Heart right ventricle (tissue), 16 donors: ENCODE measurements around the gene MT1B. TPM values are rescaled to one million over a fixed set of nuclear protein-coding genes. Genes with fewer than 3 reads are reported as not detected.

ENCODE experiments used
- ATAC-seq, 8 donors: fragments of 200-7000 bp; cut with Tn5 transposase; one replicate each; pipeline ENCODE4 v1.9.1; 2020; ENCODE audit warnings: mild to moderate bottlenecking in 8 of 8, moderate library complexity in 8 of 8, moderate number of reproducible peaks in 1 of 8
- DNase-seq, 2 donors: peaks; one replicate each; pipeline ENCODE4 v3.0.0-alpha.2; 2020
- H3K27ac ChIP-seq, 10 donors: fragments of 200-600 bp; sonication (generic) in 2 of 10; one replicate each; pipeline versions ENCODE4 v1.5.0 to v1.8.0; 2020 to 2022; ENCODE audit warnings: mild to moderate bottlenecking in 3 of 10
- H3K27me3 ChIP-seq, 7 donors: fragments of 200-600 bp; one replicate each; pipeline ENCODE4 v1.8.0; 2021 to 2022; ENCODE audit warnings: mild to moderate bottlenecking in 2 of 7
- H3K36me3 ChIP-seq, 9 donors: fragments of 200-600 bp; sonication (generic) in 1 of 9; one replicate each; pipeline versions ENCODE4 v1.5.0 to v1.8.0; 2020 to 2022; ENCODE audit warnings: mild to moderate bottlenecking in 2 of 9
- H3K4me1 ChIP-seq, 9 donors: fragments of 200-600 bp; sonication (generic) in 1 of 9; one replicate each; pipeline versions ENCODE4 v1.5.0 to v1.8.0; 2020 to 2022; ENCODE audit warnings: mild to moderate bottlenecking in 4 of 9
- H3K4me3 ChIP-seq, 10 donors: fragments of 200-600 bp; sonication (generic) in 2 of 10; one replicate each; pipeline versions ENCODE4 v1.5.0 to v1.8.0; 2020 to 2022; ENCODE audit warnings: mild to moderate bottlenecking in 7 of 10, moderate library complexity in 2 of 10
- H3K9me3 ChIP-seq, 11 donors: fragments of 200-600 bp in 10 of 11; sonication (generic) in 2 of 11; one replicate each; pipeline versions ENCODE4 v1.5.0 to v1.8.0; 2013 to 2022; ENCODE audit warnings: mild to moderate bottlenecking in 2 of 11, control low read depth in 1 of 11, moderate library complexity in 1 of 11
- CTCF ChIP-seq, 9 donors: fragments of 200-600 bp; sonication (generic) in 2 of 9; IDR thresholded peaks; one replicate each; pipeline versions ENCODE4 v1.5.0 to v1.8.0; 2021 to 2022; ENCODE audit warnings: antibody characterized with exemption in 9 of 9, mild to moderate bottlenecking in 5 of 9, moderate library complexity in 1 of 9
- WGBS, 2 donors: extraction: QIAGEN DNeasy Blood & Tissue Kit; methylation state at CpG; one replicate each; pipeline ENCODE4 v1.1.7; 2013; ENCODE audit warnings: inconsistent platforms in 1 of 2; 5-methylcytosine and 5-hydroxymethylcytosine counted together
- intact Hi-C, 10 donors: fragments of 100-400 bp; cut with DNase I; formaldehyde crosslinking; loops; one replicate each; pipeline versions ENCODE4 v1.11.1 to v1.14.2; 2022
- polyA plus RNA-seq, 2 donors: library from polyadenylated mRNA; stranded (reverse); fragments of 200-250 nt; gene quantifications; one replicate each; pipeline ENCODE4 v1.2.3, GENCODE V29; 2013
- total RNA-seq, 10 donors: library from RNA; stranded (reverse); fragmentation: NEBNext Ultra II Directional in 3 of 10; extraction: Animal tissue kit (Norgen Biotek cat#: 25700) in 3 of 10; gene quantifications; one replicate each; pipeline versions ENCODE4 v1.2.1 to v1.2.4, GENCODE V29; 2021 to 2023
- donor health status: Arrhythmogenic right ventricular cardiomyopathy.
- donor health status: ischemic (EF 13 %, LVEDD 7.1; RV severe dilation, severe dysfunction).
- donor health status: healthy with polysubstance abuse.
- donor health status: DM: no; HTN: yes; CAD: no.
- donor health status: DM: no; HTN: no; CAD: no.
- donor health status: ischemic (EF 25% LVEDD 6.9; RV normal size, moderate dysfunction).
- donor health status: ischemic (EF 25% LVEDD 5.7; RV mildly dilated, moderate dysfunction).
- donor health status: healthy.
- donor health status: DM: yes; HTN: yes; CAD: no.
- donor health status: Ischemic cardiomyopathy.
- donor health status: ischemic (EF 35%, LVEDD 5.7; RV mildly dilated, moderate dysfunction).
- donor health status: nonischemic (EF 11% LVEDD 7.7; RV severe dilation, severe dysfunction).
- donor health status: DM: yes; HTN: yes; CAD: no.
- donor health status: PGD.
- donor health status: ischemic (EF 29% LVEDD 5.4; RV normal size, mild dysfunction).
- donor health status: nonischemic (EF 23%, LVEDD 6.1; RV moderate dilation, normal function).

MT1B gene
- total and polyA plus RNA-seq, 12 donors = not detected

- ATAC-seq (no peak), DNase-seq (no peak)
- Histone ChIP-seq H3K4me3 (no peak overlapping the region), H3K4me1 (peaks cover 0 to 35% (median 19%) of the 10 kb centered on the region in 9 donors), H3K27ac (no peak overlapping the region), H3K36me3 (no peaks in the 10 kb centered on the region), H3K9me3 (no peaks in the 10 kb centered on the region), H3K27me3 (peaks cover 0 to 10% (median 0%) of the 10 kb centered on the region in 7 donors)
- intact Hi-C loops = loop anchor here in 2 of 10 donors (2.0 kb wide), 2 partner anchors 13 to 15 kb away; partner anchors contain the start of gene MT2A (in 1 of the 2)
- no peak for TF ChIP-seq CTCF (IDR thresholded peaks at IDR 0.05)
- WGBS, 2 donors = 97 to 100% methylated on average over 2 of the region's 2 CpGs
These were observed 28.0 kb upstream of the MT1B start for GRCh38 chr16:56623637-56624036.

GRCh38 chr16:56625140-56625942 lies 26.3 kb upstream of the MT1B start, which contains the start of gene MT1E:
Gene MT1E, plus strand, starts transcription at chr16:56625781. Its CDS starts 71 bp downstream, at chr16:56625852.
- Histone ChIP-seq H3K27ac (peak within 1 kb of the TSS; percentile 76 to 98 (median 93)), H3K4me3 (peak within 1 kb of the TSS; percentile 26 to 82 (median 67)), H3K36me3 (no peaks in the 10 kb centered on the region), H3K27me3 (peaks cover 0 to 4% (median 0%) of the 10 kb centered on the region in 7 donors), H3K9me3 (no peaks in the 10 kb centered on the region), H3K4me1 (peaks cover 0 to 29% (median 14%) of the 10 kb centered on the region in 9 donors)
- intact Hi-C loops = loop anchor here in 3 of 10 donors (1.0 to 5.0 kb wide), 4 partner anchors 14 to 57 kb away; partner anchors contain the start of genes MT1X (in 2 of the 3) and MT2A (in 1 of the 3)
- peak in 1 of 9 donors; percentile 2 for TF ChIP-seq CTCF (IDR thresholded peaks at IDR 0.05)
- ATAC-seq (peak; percentile 92 to 96 (median 94)), DNase-seq (peak; percentile 85 to 86)
- WGBS, 2 donors = 2% methylated on average over 62 of the region's 62 CpGs

DNA sequence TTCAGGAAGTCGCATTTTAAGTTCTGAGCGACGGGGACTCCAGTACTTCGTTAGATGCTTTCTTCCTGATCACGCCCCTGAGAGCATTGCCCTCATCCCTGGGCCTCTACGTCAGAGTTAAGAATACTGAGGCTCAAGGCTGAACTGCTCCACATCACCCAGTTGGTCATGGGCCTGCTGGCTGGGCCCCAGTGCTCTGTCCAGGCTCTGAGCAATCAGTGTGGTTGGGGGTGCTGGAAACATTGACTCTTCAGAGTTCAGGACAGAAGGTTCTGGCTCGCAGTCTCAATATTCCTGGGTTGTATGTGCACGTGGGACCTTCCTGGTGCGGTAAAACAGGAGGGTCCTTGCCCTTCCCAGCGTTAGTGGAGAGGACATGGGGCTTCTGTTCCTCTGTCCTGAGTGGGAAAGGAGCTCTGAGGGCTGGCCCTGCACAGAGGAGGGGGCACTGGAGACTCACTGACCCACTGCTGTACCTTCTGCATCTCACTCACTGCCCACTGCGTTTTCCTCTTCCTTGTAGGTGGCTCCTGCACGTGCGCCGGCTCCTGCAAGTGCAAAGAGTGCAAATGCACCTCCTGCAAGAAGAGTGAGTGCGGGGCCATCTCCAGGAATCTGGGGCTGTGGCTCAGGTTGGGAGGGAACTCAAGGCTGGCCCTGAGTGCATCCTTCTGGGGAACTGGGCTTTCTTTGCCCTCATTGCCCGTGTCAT lies 25.6 kb upstream of the MT1B start:
- WGBS, 2 donors = 30 to 35% methylated on average over 16 of the region's 16 CpGs
- DNase-seq (peak; percentile 55 to 76), ATAC-seq (peak; percentile 74 to 90 (median 85))
- H3K36me3 ChIP-seq = no peaks in the 10 kb centered on the region
- peaks cover 0 to 27% (median 14%) of the 10 kb centered on the region in 9 donors for H3K4me1 ChIP-seq
- intact Hi-C loops = loop anchor here in 4 of 10 donors (1.0 to 5.0 kb wide), 4 partner anchors 15 to 56 kb away; partner anchors contain the start of genes MT1X (in 2 of the 4) and MT2A (in 2 of the 4)
- no peak for TF ChIP-seq CTCF (IDR thresholded peaks at IDR 0.05)
- peaks cover 0 to 8% (median 0%) of the 10 kb centered on the region in 7 donors for H3K27me3 ChIP-seq
- peak overlapping the region; percentile 76 to 98 (median 93) for H3K27ac ChIP-seq
- H3K4me3 ChIP-seq = peak overlapping the region; percentile 26 to 82 (median 67)
- no peaks in the 10 kb centered on the region for H3K9me3 ChIP-seq

DNA sequence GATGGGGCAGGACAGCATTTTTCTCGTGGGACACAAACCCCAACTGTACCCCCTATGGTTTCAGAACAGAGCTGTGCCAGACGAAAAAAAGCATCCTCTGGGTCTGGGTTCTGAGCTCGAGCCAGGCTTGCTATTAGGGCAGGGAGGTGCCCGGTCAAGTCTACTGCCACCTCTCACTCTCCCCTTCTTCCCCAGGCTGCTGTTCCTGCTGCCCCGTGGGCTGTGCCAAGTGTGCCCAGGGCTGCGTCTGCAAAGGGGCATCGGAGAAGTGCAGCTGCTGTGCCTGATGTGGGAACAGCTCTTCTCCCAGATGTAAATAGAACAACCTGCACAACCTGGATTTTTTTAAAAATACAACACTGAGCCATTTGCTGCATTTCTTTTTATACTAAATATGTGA lies 25.0 kb upstream of the MT1B start:
- peaks cover 0 to 25% (median 15%) of the 10 kb centered on the region in 9 donors for H3K4me1 ChIP-seq
- no peak for TF ChIP-seq CTCF (IDR thresholded peaks at IDR 0.05)
- H3K4me3 ChIP-seq = peak overlapping the region; percentile 26 to 82 (median 67)
- H3K27ac ChIP-seq = peak overlapping the region; percentile 76 to 98 (median 93)
- no peaks in the 10 kb centered on the region for H3K9me3 ChIP-seq
- intact Hi-C loops = loop anchor here in 3 of 10 donors (2.0 to 5.0 kb wide), 2 partner anchors 18 to 56 kb away; partner anchors contain the start of genes MT1X (in 2 of the 3) and MT2A (in 1 of the 3)
- peaks cover 0 to 13% (median 0%) of the 10 kb centered on the region in 7 donors for H3K27me3 ChIP-seq
- ATAC-seq = peak in 3 of 8 donors; percentile 25 to 38 (median 37)
- no peaks in the 10 kb centered on the region for H3K36me3 ChIP-seq
- no peak for DNase-seq
- WGBS, 2 donors = 54 to 60% methylated on average over 7 of the region's 7 CpGs
